Measurements from ENCODE around the gene CTNNA3.

The CTNNA3 gene

GRCh38 chr10:66999762-67000545 is 696.0 kb downstream of the CTNNA3 start:
- Histone ChIP-seq H3K9ac (ENCODE audit: low read depth, low read length) (no peak overlapping the region), H3K4me1 (ENCODE audit: insufficient read depth, low read length) (no peaks in the 10 kb centered on the region), H3K9me3 (ENCODE audit: control insufficient read depth, insufficient read depth, low read length) (no peaks in the 10 kb centered on the region), H3K36me3 (ENCODE audit: insufficient read depth, low read length) (no peaks in the 10 kb centered on the region)

- no peaks in the 10 kb centered on the region for H3K9me3 ChIP-seq (ENCODE audit: control insufficient read depth, insufficient read depth, low read length)
- no peak overlapping the region for H3K9ac ChIP-seq (ENCODE audit: low read depth, low read length)
- H3K36me3 ChIP-seq (ENCODE audit: insufficient read depth, low read length), result no peaks in the 10 kb centered on the region
- H3K4me1 ChIP-seq (ENCODE audit: insufficient read depth, low read length), result no peaks in the 10 kb centered on the region
Observed at GRCh38 chr10:66996996-66997395, 699.0 kb downstream of the CTNNA3 start.

- no peaks in the 10 kb centered on the region for H3K4me1 ChIP-seq (ENCODE audit: insufficient read depth, low read length)
- H3K9ac ChIP-seq (ENCODE audit: low read depth, low read length), result no peak overlapping the region
- H3K36me3 ChIP-seq (ENCODE audit: insufficient read depth, low read length), result no peaks in the 10 kb centered on the region
- no peaks in the 10 kb centered on the region for H3K9me3 ChIP-seq (ENCODE audit: control insufficient read depth, insufficient read depth, low read length)
Observed at GRCh38 chr10:66990143-66990830, 705.7 kb downstream of the CTNNA3 start.

- H3K9ac ChIP-seq (ENCODE audit: low read depth, low read length), result no peak overlapping the region
- H3K9me3 ChIP-seq (ENCODE audit: control insufficient read depth, insufficient read depth, low read length), result no peaks in the 10 kb centered on the region
- H3K4me1 ChIP-seq (ENCODE audit: insufficient read depth, low read length), result no peaks in the 10 kb centered on the region
- H3K36me3 ChIP-seq (ENCODE audit: insufficient read depth, low read length), result no peaks in the 10 kb centered on the region
Observed at GRCh38 chr10:66983475-66983818, 712.5 kb downstream of the CTNNA3 start.

GRCh38 chr10:66982792-66983474 is 713.1 kb downstream of the CTNNA3 start:
- no peak overlapping the region for H3K9ac ChIP-seq (ENCODE audit: low read depth, low read length)
- no peaks in the 10 kb centered on the region for H3K9me3 ChIP-seq (ENCODE audit: control insufficient read depth, insufficient read depth, low read length)

GRCh38 chr10:66982053-66982420 is 714.0 kb downstream of the CTNNA3 start:
- H3K4me1 ChIP-seq (ENCODE audit: insufficient read depth, low read length), result no peaks in the 10 kb centered on the region
- no peak overlapping the region for H3K9ac ChIP-seq (ENCODE audit: low read depth, low read length)
- no peaks in the 10 kb centered on the region for H3K36me3 ChIP-seq (ENCODE audit: insufficient read depth, low read length)
- H3K9me3 ChIP-seq (ENCODE audit: control insufficient read depth, insufficient read depth, low read length), result no peaks in the 10 kb centered on the region

More at GRCh38 chr10:66982792-66983474, 713.1 kb downstream of the CTNNA3 start:
- no peaks in the 10 kb centered on the region for H3K36me3 ChIP-seq (ENCODE audit: insufficient read depth, low read length)
- no peaks in the 10 kb centered on the region for H3K4me1 ChIP-seq (ENCODE audit: insufficient read depth, low read length)

GRCh38 chr10:66981361-66982052 is 714.5 kb downstream of the CTNNA3 start:
- no peaks in the 10 kb centered on the region for H3K36me3 ChIP-seq (ENCODE audit: insufficient read depth, low read length)
- no peaks in the 10 kb centered on the region for H3K4me1 ChIP-seq (ENCODE audit: insufficient read depth, low read length)
- H3K9ac ChIP-seq (ENCODE audit: low read depth, low read length), result no peak overlapping the region
- H3K9me3 ChIP-seq (ENCODE audit: control insufficient read depth, insufficient read depth, low read length), result no peaks in the 10 kb centered on the region

GRCh38 chr10:66980246-66980815 is 715.7 kb downstream of the CTNNA3 start:
- Histone ChIP-seq H3K4me1 (ENCODE audit: insufficient read depth, low read length) (no peaks in the 10 kb centered on the region), H3K9me3 (ENCODE audit: control insufficient read depth, insufficient read depth, low read length) (no peaks in the 10 kb centered on the region), H3K36me3 (ENCODE audit: insufficient read depth, low read length) (no peaks in the 10 kb centered on the region), H3K9ac (ENCODE audit: low read depth, low read length) (no peak overlapping the region)

- Histone ChIP-seq H3K9ac (ENCODE audit: low read depth, low read length) (no peak overlapping the region), H3K36me3 (ENCODE audit: insufficient read depth, low read length) (no peaks in the 10 kb centered on the region), H3K9me3 (ENCODE audit: control insufficient read depth, insufficient read depth, low read length) (no peaks in the 10 kb centered on the region), H3K4me1 (ENCODE audit: insufficient read depth, low read length) (no peaks in the 10 kb centered on the region)
Observed at GRCh38 chr10:66964946-66965345, 731.0 kb downstream of the CTNNA3 start.

GRCh38 chr10:66958466-66958865 is 737.5 kb downstream of the CTNNA3 start:
- Histone ChIP-seq H3K9me3 (ENCODE audit: control insufficient read depth, insufficient read depth, low read length) (no peaks in the 10 kb centered on the region), H3K4me1 (ENCODE audit: insufficient read depth, low read length) (no peaks in the 10 kb centered on the region), H3K9ac (ENCODE audit: low read depth, low read length) (no peak overlapping the region), H3K36me3 (ENCODE audit: insufficient read depth, low read length) (no peaks in the 10 kb centered on the region)

- H3K9ac ChIP-seq (ENCODE audit: low read depth, low read length), result no peak overlapping the region
- no peaks in the 10 kb centered on the region for H3K36me3 ChIP-seq (ENCODE audit: insufficient read depth, low read length)
- H3K4me1 ChIP-seq (ENCODE audit: insufficient read depth, low read length), result no peaks in the 10 kb centered on the region
- no peaks in the 10 kb centered on the region for H3K9me3 ChIP-seq (ENCODE audit: control insufficient read depth, insufficient read depth, low read length)
Observed at GRCh38 chr10:66951896-66952295, 744.1 kb downstream of the CTNNA3 start.

GRCh38 chr10:66943590-66943989 is 752.4 kb downstream of the CTNNA3 start:
- H3K4me1 ChIP-seq (ENCODE audit: insufficient read depth, low read length), result no peaks in the 10 kb centered on the region
- H3K36me3 ChIP-seq (ENCODE audit: insufficient read depth, low read length), result no peaks in the 10 kb centered on the region
- no peak overlapping the region for H3K9ac ChIP-seq (ENCODE audit: low read depth, low read length)

GRCh38 chr10:66942407-66942806 is 753.6 kb downstream of the CTNNA3 start:
- Histone ChIP-seq H3K4me1 (ENCODE audit: insufficient read depth, low read length) (no peaks in the 10 kb centered on the region), H3K36me3 (ENCODE audit: insufficient read depth, low read length) (no peaks in the 10 kb centered on the region), H3K9me3 (ENCODE audit: control insufficient read depth, insufficient read depth, low read length) (no peaks in the 10 kb centered on the region), H3K9ac (ENCODE audit: low read depth, low read length) (no peak overlapping the region)

More at GRCh38 chr10:66943590-66943989, 752.4 kb downstream of the CTNNA3 start:
- no peaks in the 10 kb centered on the region for H3K9me3 ChIP-seq (ENCODE audit: control insufficient read depth, insufficient read depth, low read length)

GRCh38 chr10:66941491-66941890 is 754.5 kb downstream of the CTNNA3 start:
- Histone ChIP-seq H3K36me3 (ENCODE audit: insufficient read depth, low read length) (no peaks in the 10 kb centered on the region), H3K4me1 (ENCODE audit: insufficient read depth, low read length) (no peaks in the 10 kb centered on the region), H3K9me3 (ENCODE audit: control insufficient read depth, insufficient read depth, low read length) (no peaks in the 10 kb centered on the region), H3K9ac (ENCODE audit: low read depth, low read length) (no peak overlapping the region)

Measured in ES-I3 (cell line).